PFSK-1 (cell line): ENCODE results near the gene EMX2.

Experiments
- FOXP2 ChIP-seq: optimal IDR thresholded peaks from 2 replicates; pipeline ENCODE3; 2011; ENCODE audit warnings: borderline replicate concordance, control low read depth, inconsistent platforms; ENCODE audit not compliant: insufficient read depth; ENCODE audit errors: extremely low read length, extremely low read depth
- POLR2AphosphoS5 ChIP-seq: IDR thresholded peaks from 2 replicates; pipeline ENCODE4 v1.6.1; 2012; ENCODE audit warnings: low read depth, mild to moderate bottlenecking, control low read depth, low read length, moderate library complexity
- REST ChIP-seq, 2 experiments: IDR thresholded peaks; 2 replicates each; pipeline versions ENCODE4 v1.6.1 to v1.8.0; 2011 to 2012; ENCODE audit warnings: low read depth in 2 of 2, low read length in 2 of 2, control low read depth in 1 of 2, inconsistent platforms in 1 of 2, mild to moderate bottlenecking in 1 of 2, moderate library complexity in 1 of 2; ENCODE audit not compliant: insufficient read depth in 1 of 2
- SIN3A ChIP-seq: IDR thresholded peaks from 2 replicates; pipeline ENCODE4 v1.6.1; 2012; ENCODE audit warnings: mild to moderate bottlenecking, low read length, moderate library complexity, borderline replicate concordance; ENCODE audit not compliant: insufficient read depth
- TAF1 ChIP-seq: IDR thresholded peaks from 2 replicates; pipeline ENCODE4 v1.6.1; 2012; ENCODE audit warnings: low read length, control low read depth, borderline replicate concordance; ENCODE audit not compliant: insufficient read depth

EMX2 gene

DNA sequence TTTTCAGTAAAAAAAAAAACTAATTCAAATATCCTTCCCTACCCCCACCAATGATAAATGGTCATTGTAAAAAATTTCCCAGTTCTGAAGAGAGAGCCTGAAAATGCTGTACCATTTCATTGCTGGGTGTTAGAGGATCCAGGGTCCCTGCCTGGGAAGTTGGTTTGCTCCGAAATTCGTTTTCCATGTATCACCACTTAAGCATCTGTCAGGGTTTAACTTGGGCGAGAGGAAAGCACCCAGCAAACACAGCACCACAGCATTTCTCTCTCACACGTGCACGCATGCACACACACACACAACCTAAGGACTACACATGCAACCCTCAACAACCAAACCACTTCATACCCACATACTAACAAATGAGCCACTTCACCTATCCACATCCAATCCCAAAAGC is 42.1 kb upstream of the EMX2 start:
- no peak for TF ChIP-seq REST (IDR thresholded peaks at IDR 0.05; ENCODE audit: insufficient read depth in 1 of 2, low read depth in 2 of 2, low read length in 2 of 2)
- TF ChIP-seq POLR2AphosphoS5: no peak
- no peak for TF ChIP-seq TAF1
- TF ChIP-seq SIN3A: no peak
- no peak for TF ChIP-seq FOXP2

DNA sequence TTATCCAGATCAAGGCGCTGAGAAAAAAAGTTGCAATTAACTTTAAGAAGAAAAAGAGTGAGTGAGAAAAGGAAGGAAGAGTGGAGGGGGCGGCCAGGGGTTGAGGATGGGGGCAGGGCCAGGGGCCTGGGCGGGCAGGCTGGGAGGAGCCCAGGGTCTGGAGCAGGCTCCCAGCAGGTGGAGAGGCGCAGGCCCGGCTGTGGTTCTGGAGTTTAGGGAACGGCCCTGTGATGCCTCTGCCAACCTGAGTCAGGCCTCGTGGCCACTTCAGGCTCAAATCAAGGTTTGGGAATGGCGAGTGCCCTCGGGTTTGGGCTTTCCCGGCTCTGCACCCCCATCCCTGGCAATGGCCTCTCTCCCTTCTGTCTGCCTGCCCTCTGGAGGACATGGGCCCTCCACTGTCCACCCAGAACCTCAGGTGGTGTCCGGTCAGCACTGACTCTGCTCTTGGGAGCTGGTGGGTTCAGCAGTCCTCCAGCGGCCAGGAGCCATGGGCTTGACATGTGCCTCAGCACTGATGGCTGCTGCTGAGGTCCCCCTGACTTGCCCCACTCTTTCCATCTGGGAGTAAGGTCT is 41.0 kb upstream of the EMX2 start:
- TF ChIP-seq POLR2AphosphoS5 (no peak), REST (IDR thresholded peaks at IDR 0.05; ENCODE audit: insufficient read depth in 1 of 2, low read depth in 2 of 2, low read length in 2 of 2) (no peak), TAF1 (no peak), FOXP2 (no peak), SIN3A (no peak)

DNA sequence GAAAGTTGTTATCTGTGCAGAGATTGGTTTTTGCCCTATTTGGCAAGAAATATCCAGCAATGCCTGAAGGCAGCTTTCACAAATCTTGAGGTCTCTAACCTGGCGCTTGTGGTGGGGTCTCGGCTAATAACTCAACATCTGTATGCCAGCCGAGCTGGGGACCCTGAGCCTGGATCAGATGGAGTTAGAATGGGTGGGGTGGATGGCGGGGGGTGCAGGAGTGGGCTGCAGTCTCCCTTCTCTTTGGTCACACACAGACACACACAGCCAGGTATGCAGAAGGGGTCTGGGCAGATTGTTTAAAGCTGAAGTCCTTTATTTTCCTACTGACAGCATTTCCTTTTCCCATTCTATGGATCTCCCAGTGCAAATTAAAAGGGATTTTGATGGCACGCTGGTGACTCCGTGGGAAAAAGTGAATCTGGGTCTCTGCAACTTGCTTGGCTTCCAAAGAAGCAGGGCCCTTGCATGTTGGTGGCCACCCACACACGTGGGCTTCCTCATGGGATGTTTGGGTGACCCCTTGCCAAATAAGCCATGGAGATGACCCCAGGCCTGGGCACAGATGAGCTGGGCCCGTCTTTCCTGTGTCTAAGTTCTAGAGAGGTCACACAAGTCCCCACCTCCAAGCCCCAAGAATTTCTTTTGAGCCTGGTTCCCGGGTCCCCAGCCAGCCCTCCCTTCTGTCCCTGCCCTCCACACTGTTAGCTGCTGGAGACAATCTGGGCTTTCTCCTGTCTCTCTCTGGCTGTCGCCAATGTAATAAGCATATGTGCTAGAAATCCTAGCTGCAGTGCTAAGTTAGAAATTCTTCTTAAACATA is 39.9 kb upstream of the EMX2 start:
- TF ChIP-seq REST (IDR thresholded peaks at IDR 0.05; ENCODE audit: insufficient read depth in 1 of 2, low read depth in 2 of 2, low read length in 2 of 2) (no peak), SIN3A (no peak), TAF1 (no peak), POLR2AphosphoS5 (no peak), FOXP2 (no peak)

- TF ChIP-seq FOXP2 (no peak), SIN3A (no peak), REST (IDR thresholded peaks at IDR 0.05; ENCODE audit: insufficient read depth in 1 of 2, low read depth in 2 of 2, low read length in 2 of 2) (no peak), TAF1 (no peak), POLR2AphosphoS5 (no peak)
These were observed 39.0 kb upstream of the EMX2 start for GRCh38 chr10:117503244-117504205.
